Right ventricle myocardium superior (tissue), 1 donor: ENCODE results near the gene DIAPH2. TPM values are rescaled to one million over a fixed set of nuclear protein-coding genes. Genes with fewer than 3 reads are reported as not detected.
A peak's percentile ranks its signal among the peaks of the same experiment; 100 is the strongest.
"Not testable (repeated sequence)": the region's sequence is repeated elsewhere in the genome, so short reads cannot be mapped to it uniquely, and the experiment has no call there.

Experiments used
- ATAC-seq: fragments of 200-7000 bp; cut with Tn5 transposase; one replicate; pipeline ENCODE4 v1.9.1; 2020; ENCODE audit warnings: mild to moderate bottlenecking; ENCODE audit not compliant: poor library complexity
- DNase-seq: peaks from one replicate; pipeline ENCODE4 v3.0.0-alpha.2; 2020
- intact Hi-C: fragments of 100-400 bp; cut with DNase I; formaldehyde crosslinking; loops from one replicate; pipeline ENCODE4 v1.11.2; 2022
- total RNA-seq: library from RNA; stranded (reverse); fragmentation: NEBNext Ultra II Directional; extraction: Animal tissue kit (Norgen Biotek cat#: 25700); gene quantifications from one replicate; pipeline ENCODE4 v1.2.1, GENCODE V29; 2021
- donor health status: DM: no; HTN: yes; CAD: no; lungs with severe emphysema.

Gene DIAPH2
- total RNA-seq, 1 donor from 2014 or later: 11.0 TPM

GRCh38 chrX:97384685-97385084 lies 700.0 kb downstream of the DIAPH2 start:
- intact Hi-C loops: no loop called here

GRCh38 chrX:97387004-97387403 lies 702.4 kb downstream of the DIAPH2 start:
- ATAC-seq: no peak
- intact Hi-C loops: no loop called here
- no peak for DNase-seq

More at GRCh38 chrX:97384685-97385084, 700.0 kb downstream of the DIAPH2 start:
- DNase-seq (no peak), ATAC-seq (no peak)

- intact Hi-C loops: no loop called here
- ATAC-seq: no peak
- DNase-seq: no peak
Measured at GRCh38 chrX:97389761-97390192, 705.1 kb downstream of the DIAPH2 start.

GRCh38 chrX:97397371-97397770 lies 712.7 kb downstream of the DIAPH2 start:
- ATAC-seq (no peak), DNase-seq (no peak)
- intact Hi-C loops: no loop called here

- intact Hi-C loops: no loop called here
- DNase-seq (no peak), ATAC-seq (no peak)
Measured at GRCh38 chrX:97398030-97398551, 713.4 kb downstream of the DIAPH2 start.

GRCh38 chrX:97399400-97399799 lies 714.8 kb downstream of the DIAPH2 start:
- DNase-seq (no peak), ATAC-seq (no peak)
- intact Hi-C loops: no loop called here

GRCh38 chrX:97400492-97400891 lies 715.9 kb downstream of the DIAPH2 start:
- ATAC-seq (no peak), DNase-seq (no peak)
- intact Hi-C loops: no loop called here

GRCh38 chrX:97401154-97401553 lies 716.5 kb downstream of the DIAPH2 start:
- DNase-seq (no peak), ATAC-seq (no peak)
- intact Hi-C loops: no loop called here

GRCh38 chrX:97401586-97402136 lies 717.0 kb downstream of the DIAPH2 start:
- ATAC-seq (no peak), DNase-seq (no peak)
- intact Hi-C loops: no loop called here

GRCh38 chrX:97402333-97402732 lies 717.7 kb downstream of the DIAPH2 start:
- intact Hi-C loops: no loop called here
- no peak for DNase-seq
- peak; percentile 20 for ATAC-seq

- ATAC-seq (no peak), DNase-seq (no peak)
- intact Hi-C loops: no loop called here
Measured at GRCh38 chrX:97402903-97403302, 718.3 kb downstream of the DIAPH2 start.

GRCh38 chrX:97405031-97405660 lies 720.5 kb downstream of the DIAPH2 start:
- ATAC-seq (no peak), DNase-seq (no peak)
- intact Hi-C loops: no loop called here

- DNase-seq, intact Hi-C loops, ATAC-seq: not testable (repeated sequence)
Measured at GRCh38 chrX:97409632-97410415, 725.2 kb downstream of the DIAPH2 start.

GRCh38 chrX:97416461-97416860 lies 731.8 kb downstream of the DIAPH2 start:
- DNase-seq: no peak
- no peak for ATAC-seq
- intact Hi-C loops: no loop called here

- ATAC-seq (no peak), DNase-seq (no peak)
- intact Hi-C loops: no loop called here
Measured at GRCh38 chrX:97429101-97429500, 744.5 kb downstream of the DIAPH2 start.

GRCh38 chrX:97431281-97431680 lies 746.6 kb downstream of the DIAPH2 start:
- no peak for ATAC-seq
- intact Hi-C loops: no loop called here
- no peak for DNase-seq

GRCh38 chrX:97446298-97446882 lies 761.7 kb downstream of the DIAPH2 start:
- DNase-seq (no peak), ATAC-seq (no peak)
- intact Hi-C loops: no loop called here

GRCh38 chrX:97447306-97447705 lies 762.7 kb downstream of the DIAPH2 start:
- DNase-seq (no peak), ATAC-seq (no peak)
- intact Hi-C loops: no loop called here

GRCh38 chrX:97452283-97452682 lies 767.6 kb downstream of the DIAPH2 start:
- intact Hi-C loops: no loop called here
- no peak for DNase-seq

More at GRCh38 chrX:97452283-97452682, 767.6 kb downstream of the DIAPH2 start:
- no peak for ATAC-seq
